ENCODE data around the gene HMCN2. TPM values are rescaled to one million over a fixed set of nuclear protein-coding genes. Genes with fewer than 3 reads are reported as not detected.

HMCN2 gene
- total RNA-seq, 1 donor from 2014 or later = not detected

GRCh38 chr9:130363755-130364404 is 98.3 kb downstream of the HMCN2 start:
- peaks cover 15% of the 10 kb centered on the region for H3K4me1 Mint-ChIP-seq
- CTCF ChIA-PET = no interaction called here

GRCh38 chr9:130364619-130365322 is 99.2 kb downstream of the HMCN2 start:
- intact Hi-C loops (cut with micrococcal nuclease) = no loop called here
- no peak overlapping the region for H3K4me3 Mint-ChIP-seq
- DNase-seq (no peak), ATAC-seq (ENCODE audit: low read depth) (no peak)
- TF ChIP-seq CTCF (IDR thresholded peaks at IDR 0.05) = no peak
- no peaks in the 10 kb centered on the region for H3K9me3 Mint-ChIP-seq
- no peaks in the 10 kb centered on the region for H3K36me3 Mint-ChIP-seq (ENCODE audit: low read depth)
- ChIA-PET CTCF (no interaction called here), POLR2A (no interaction called here)
- H3K27me3 Mint-ChIP-seq = peaks cover 10% of the 10 kb centered on the region
- H3K4me1 Mint-ChIP-seq = peaks cover 8% of the 10 kb centered on the region
- no peak overlapping the region for H3K27ac Mint-ChIP-seq

More at GRCh38 chr9:130363755-130364404, 98.3 kb downstream of the HMCN2 start:
- Mint-ChIP-seq H3K4me3 (no peak overlapping the region), H3K9me3 (no peaks in the 10 kb centered on the region), H3K27me3 (peaks cover 10% of the 10 kb centered on the region), H3K36me3 (ENCODE audit: low read depth) (no peaks in the 10 kb centered on the region), H3K27ac (no peak overlapping the region)
- no peak for TF ChIP-seq CTCF (IDR thresholded peaks at IDR 0.05)
- intact Hi-C loops (cut with micrococcal nuclease) = no loop called here
- no peak for ATAC-seq (ENCODE audit: low read depth)
- POLR2A ChIA-PET = no interaction called here
- no peak for DNase-seq

- peaks cover 6% of the 10 kb centered on the region for H3K4me1 Mint-ChIP-seq
- no peak for TF ChIP-seq CTCF (IDR thresholded peaks at IDR 0.05)
- ChIA-PET CTCF (no interaction called here), POLR2A (no interaction called here)
- intact Hi-C loops (cut with micrococcal nuclease) = no loop called here
- DNase-seq (no peak), ATAC-seq (ENCODE audit: low read depth) (no peak)
- H3K36me3 Mint-ChIP-seq (ENCODE audit: low read depth) = no peaks in the 10 kb centered on the region
- peaks cover 12% of the 10 kb centered on the region for H3K27me3 Mint-ChIP-seq
- no peak overlapping the region for H3K4me3 Mint-ChIP-seq
- no peaks in the 10 kb centered on the region for H3K9me3 Mint-ChIP-seq
- H3K27ac Mint-ChIP-seq = no peak overlapping the region
Measured at GRCh38 chr9:130365323-130365721, 99.8 kb downstream of the HMCN2 start.

- Mint-ChIP-seq H3K27me3 (peaks cover 12% of the 10 kb centered on the region), H3K27ac (no peak overlapping the region), H3K36me3 (ENCODE audit: low read depth) (no peaks in the 10 kb centered on the region), H3K9me3 (no peaks in the 10 kb centered on the region), H3K4me3 (no peak overlapping the region), H3K4me1 (peaks cover 6% of the 10 kb centered on the region)
- DNase-seq (no peak), ATAC-seq (ENCODE audit: low read depth) (no peak)
- ChIA-PET CTCF (no interaction called here), POLR2A (no interaction called here)
- intact Hi-C loops (cut with micrococcal nuclease) = no loop called here
- TF ChIP-seq CTCF (IDR thresholded peaks at IDR 0.05) = no peak
Measured at GRCh38 chr9:130366072-130366471, 100.5 kb downstream of the HMCN2 start.

- Mint-ChIP-seq H3K27ac (no peak overlapping the region), H3K4me3 (no peak overlapping the region), H3K4me1 (peaks cover 6% of the 10 kb centered on the region), H3K36me3 (ENCODE audit: low read depth) (no peaks in the 10 kb centered on the region), H3K9me3 (no peaks in the 10 kb centered on the region), H3K27me3 (peaks cover 12% of the 10 kb centered on the region)
- ChIA-PET CTCF (no interaction called here), POLR2A (no interaction called here)
- ATAC-seq (ENCODE audit: low read depth) = no peak
- intact Hi-C loops (cut with micrococcal nuclease) = no loop called here
- DNase-seq = no peak
- TF ChIP-seq CTCF (IDR thresholded peaks at IDR 0.05) = no peak
Measured at GRCh38 chr9:130366888-130367550, 101.5 kb downstream of the HMCN2 start.

All from activated B cell treated with CpG ODN at 0.5 μM for 24 hours (primary cell).